ENCODE measurements around the gene CPA3. TPM values are rescaled to one million over a fixed set of nuclear protein-coding genes. Genes with fewer than 3 reads are reported as not detected.

The CPA3 gene
- total RNA-seq, 1 experiment from 2014 or later, result 1.9 TPM

DNA sequence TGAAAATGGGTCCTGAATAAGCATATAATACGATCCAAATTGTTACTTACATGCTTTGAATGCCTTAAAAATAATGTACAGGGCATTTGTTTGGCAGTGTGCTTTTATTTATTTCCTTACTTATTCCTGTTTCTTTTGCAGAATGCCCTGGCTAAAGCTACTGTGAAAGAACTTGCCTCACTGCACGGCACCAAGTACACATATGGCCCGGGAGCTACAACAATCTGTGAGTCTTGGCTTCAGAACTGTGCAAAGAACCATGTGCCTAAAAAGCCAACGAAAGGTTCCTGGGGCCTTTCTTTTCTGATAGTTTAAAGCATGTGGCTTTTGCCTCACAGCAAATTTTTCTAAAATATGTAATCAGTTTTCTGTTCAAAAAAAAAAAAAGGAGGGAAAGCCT, 7.8 kb upstream of the CPA3 start:
- DNase-seq (ENCODE audit: low read depth), result no peak

DNA sequence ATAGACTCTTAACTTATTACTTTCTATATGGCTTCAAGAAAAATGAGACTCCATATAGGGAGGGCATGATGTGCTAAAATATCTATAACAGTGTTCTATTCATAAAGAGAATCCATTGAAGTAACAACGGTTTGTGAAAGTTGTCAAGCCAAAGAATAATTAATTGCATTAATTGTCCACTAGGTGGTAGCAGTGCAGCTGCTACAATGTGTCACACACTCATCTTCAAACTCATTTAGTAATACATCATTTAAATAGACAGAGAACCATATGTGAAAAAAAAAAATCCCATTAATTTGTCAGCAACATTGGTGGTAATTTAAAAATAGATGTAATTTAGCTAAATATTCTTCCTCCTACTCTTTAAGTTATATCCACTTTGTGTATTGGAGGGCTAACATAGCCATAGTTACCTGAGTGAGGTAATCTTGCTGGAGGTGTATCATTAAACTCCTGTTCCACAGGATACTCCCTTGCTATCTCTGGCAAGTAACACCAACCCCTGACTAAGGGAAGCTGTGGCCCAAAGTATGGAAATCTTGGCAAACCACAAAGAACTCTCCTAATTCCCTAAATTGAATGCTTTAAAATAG, 3.7 kb upstream of the CPA3 start:
- peak; percentile 52 for DNase-seq (ENCODE audit: low read depth)

DNA sequence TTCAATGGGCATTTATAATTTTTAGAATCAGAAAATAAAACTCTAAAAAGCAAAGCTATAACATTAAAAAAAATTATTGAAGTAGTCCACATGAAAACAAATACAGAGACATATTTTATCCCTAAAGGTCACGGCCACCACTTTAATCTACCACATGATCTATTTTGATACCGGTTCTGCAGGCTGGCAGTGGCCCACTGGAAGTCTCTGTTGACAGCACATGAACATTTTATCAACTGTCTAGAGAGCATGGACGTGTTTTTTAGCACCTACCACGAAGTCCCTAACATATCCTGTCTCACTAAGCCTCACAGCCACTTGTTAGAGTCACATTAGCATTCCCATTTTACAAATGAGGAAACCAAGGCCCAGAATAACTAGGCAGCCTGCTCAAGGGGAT, 1.8 kb upstream of the CPA3 start:
- DNase-seq (ENCODE audit: low read depth), result no peak

DNA sequence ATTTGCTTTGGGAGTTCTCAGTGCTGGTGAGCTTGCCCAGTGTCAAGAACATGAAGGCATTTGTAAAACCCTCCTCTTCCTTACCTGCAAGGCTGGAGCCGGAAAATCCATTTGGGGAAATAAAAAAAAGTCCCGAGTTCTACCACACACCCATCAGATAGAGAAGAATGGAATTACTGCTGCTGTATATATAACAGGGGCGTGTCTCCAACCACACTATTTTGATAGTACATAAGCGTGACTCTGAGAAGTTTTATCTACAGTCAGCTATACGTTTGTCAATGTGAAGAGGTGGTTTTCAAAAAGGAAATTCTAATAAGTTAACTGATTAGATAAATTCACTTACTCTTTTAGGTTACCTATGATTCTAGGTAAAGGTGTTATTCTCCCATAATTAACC, 1.3 kb upstream of the CPA3 start:
- DNase-seq (ENCODE audit: low read depth), result no peak

DNA sequence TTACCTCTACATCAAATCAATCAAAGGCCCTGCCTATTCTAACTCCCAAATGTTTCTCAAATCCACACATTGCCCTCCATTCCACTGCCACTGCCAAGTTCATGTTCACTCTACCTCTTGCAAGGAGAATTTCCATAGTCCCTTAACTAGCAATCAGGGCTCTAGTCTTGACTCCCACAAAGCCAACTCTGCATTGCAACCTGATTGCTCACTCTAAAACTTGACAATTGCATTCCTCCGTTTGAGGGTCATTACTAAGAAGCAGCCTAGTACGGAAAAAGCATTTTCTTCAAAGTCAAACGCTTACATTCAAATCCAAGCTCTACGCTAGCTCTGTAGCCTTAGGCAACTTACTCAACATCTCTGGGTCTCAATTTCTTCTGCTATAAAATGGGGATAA, 1.2 kb downstream of the CPA3 start:
- DNase-seq (ENCODE audit: low read depth), result no peak

DNA sequence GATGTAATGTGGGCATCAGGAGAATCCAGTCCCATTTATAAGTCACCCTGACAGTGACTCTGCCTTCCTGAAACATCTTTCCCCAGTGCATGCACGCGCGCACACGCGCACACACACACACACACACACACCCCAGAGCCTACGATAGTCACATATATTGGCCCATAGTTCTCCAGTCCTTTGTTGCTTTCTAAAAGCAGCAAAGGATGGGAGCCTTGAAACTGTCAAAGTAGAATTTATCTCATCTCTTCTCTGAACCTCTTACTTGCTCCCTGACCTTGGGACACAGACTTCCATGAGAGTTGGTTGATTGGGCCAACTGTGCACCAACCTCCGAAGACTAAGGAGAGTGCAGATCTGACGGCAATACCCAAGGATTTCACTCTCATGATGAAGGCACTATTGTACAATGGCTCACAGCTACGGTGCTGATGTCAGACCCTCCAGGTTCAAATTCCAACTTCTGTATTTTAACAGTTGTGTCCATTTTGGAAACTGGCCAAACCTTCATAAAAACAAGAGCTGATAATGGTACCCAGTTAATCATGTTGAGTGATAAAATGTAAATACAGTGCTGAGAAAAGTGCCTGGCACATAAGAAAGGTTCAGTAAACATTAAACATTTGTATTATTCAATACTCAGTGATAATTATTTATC, 8.3 kb downstream of the CPA3 start:
- peak; percentile 31 for DNase-seq (ENCODE audit: low read depth)

DNA sequence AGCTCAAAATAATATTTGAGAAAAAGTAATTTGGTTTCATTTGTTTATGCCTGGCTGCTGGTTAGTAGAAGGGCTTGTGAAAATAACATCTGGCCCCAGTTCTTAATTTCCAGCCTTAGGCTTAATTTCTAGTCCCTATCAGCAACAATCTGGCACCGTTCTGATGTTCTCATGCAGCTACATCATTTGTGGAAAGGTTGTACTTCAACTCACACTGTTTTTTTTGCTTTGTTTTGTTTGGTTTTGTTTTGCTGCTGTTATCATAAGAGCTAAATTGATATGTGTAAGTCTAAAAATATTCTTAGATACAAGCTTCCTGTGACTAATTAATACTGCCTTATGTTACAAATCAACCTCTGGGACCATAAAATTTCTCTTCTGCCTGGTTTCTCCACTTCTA, 8.9 kb downstream of the CPA3 start:
- DNase-seq (ENCODE audit: low read depth), result peak; percentile 36

DNA sequence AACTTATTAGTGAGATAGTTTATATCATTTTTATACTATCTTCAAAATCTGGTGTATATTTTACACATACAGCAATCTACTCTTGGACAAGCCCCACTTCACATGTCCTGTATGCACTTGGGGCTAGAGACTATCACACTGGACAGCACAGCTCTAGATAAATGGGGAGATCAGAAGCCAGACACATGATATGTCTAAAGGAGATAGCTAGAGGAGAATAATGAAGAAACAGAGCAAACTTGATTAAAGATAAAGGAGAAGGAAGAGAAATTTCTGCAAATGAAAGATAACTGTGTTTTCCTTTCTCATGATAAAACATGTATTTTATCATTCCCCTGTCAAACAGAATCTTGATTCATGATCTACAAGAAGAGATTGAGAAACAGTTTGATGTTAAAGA, 13.0 kb downstream of the CPA3 start:
- DNase-seq (ENCODE audit: low read depth), result no peak

DNA sequence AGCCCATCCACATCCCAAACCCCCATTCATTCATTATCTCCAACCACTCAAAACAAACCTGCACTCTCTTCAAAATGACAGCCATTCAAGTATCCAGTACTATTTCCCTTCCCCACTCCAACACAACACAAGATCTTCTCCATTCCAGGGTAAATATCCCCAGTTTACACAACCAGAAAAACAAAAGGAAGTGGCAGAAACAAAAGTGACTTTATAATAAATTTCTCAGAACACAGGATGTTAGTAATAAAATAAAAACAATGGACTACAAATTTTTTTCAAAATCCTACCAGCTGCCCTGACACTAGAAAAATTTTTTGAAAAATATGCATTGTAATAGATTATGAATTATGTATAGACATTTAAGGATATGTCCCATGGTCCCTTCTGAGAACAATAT, 14.2 kb downstream of the CPA3 start:
- DNase-seq (ENCODE audit: low read depth), result no peak

DNA sequence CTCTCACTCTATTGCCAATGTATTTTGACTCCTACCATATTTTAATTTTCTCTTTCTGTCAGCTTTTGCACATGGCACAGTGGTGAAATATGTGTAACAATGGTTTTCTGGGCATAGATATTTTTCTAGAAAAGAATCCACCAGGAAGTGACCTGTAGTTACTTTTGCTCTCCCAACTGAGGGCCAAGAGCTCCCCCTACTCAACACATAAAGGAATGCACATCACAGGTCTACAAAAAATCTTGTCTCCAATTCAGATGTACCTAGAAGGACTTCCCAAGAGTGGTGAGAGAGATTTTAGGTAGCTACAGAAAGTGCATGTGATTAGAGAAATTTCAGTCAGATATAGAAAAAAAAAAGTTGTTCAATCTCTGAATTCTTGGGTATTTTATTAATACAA, 15.6 kb downstream of the CPA3 start:
- peak; percentile 47 for DNase-seq (ENCODE audit: low read depth)

DNA sequence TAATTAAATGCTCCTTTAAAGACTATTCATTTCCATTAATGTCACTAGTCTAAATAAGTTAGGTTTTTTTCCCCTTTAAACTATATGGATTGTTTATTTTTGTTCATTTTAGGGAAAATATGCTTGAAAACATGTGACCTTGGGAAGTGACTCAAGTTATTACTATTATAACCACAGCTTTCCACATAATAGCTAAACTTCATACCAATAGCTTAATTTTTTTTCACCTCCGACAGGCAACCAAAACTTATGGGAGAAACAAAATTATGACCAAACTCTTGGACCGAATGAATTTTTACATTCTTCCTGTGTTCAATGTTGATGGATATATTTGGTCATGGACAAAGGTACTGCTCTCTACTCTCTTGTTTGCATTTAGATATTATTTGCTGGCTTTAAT, 16.2 kb downstream of the CPA3 start:
- DNase-seq (ENCODE audit: low read depth), result peak; percentile 42

DNA sequence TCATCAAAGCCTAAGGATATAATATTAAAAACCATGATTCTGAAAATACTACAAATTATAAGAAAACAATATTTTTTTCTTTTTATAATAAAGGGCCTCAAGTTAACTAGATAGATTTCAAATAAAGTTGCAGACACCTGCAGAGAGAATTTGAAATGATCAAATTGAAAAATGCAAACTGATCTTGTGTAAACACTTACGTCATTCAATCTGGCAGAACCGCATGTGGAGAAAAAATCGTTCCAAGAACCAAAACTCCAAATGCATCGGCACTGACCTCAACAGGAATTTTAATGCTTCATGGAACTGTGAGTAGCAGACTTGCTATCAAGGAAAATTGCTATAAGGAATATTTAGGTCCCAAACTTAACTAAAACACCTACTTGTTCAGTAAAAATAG, 17.2 kb downstream of the CPA3 start:
- DNase-seq (ENCODE audit: low read depth), result peak; percentile 68

DNA sequence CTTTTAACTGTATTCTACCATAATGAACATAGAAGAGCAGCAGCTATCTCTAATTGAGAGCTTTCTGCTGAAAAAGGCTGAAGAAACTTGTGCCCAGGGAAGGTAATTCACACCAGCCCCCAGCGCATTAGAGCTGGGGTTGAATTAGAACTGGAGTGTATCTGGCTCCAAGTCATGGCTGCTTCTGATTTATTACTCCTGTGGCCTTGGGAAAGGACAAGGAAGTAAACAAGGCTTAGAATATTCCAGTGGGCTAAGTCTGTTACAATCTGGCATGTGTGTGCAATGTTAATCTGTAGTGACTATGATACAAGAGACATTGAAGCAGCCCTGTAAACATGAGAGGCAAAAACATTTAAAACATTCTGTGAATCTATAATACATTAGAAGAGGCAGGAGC, 18.1 kb downstream of the CPA3 start:
- no peak for DNase-seq (ENCODE audit: low read depth)

DNA sequence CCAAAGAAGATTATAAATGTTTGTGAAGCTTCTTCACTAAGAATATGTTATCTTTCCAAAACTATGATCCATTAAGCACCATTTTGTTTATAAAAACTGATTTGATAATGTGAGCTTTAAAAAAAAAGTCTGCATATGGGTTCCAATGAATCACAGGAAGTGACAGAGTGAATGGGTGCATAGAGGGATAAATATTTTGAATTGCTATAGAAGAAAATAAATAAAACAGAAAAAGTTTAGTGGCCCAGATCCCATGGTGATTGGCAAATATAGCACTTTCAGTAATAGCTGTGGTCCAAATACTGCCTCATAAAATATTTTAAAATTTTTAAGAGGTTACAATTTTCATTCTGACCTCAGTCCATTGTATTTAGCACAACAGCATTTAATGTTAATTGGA, 19.2 kb downstream of the CPA3 start:
- DNase-seq (ENCODE audit: low read depth), result peak; percentile 34

DNA sequence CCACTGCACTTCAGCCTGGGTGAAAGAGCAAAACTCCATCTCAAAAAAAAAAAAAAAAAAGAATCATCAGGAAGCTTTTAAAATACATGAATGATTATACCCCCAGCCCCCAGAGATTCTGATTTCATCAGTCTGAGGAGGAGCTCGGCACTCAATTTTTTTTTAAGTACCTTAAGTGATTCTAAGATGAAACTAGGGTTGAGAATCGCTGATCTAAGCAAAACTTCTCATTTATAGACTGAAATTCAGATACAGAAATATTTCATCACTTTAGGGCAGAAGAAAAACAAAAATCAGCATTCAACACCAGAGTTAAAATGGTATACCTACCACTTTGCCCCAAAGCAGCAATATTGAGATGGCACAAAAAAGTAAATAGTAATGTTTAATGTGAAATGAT, 24.7 kb downstream of the CPA3 start:
- no peak for DNase-seq (ENCODE audit: low read depth)

DNA sequence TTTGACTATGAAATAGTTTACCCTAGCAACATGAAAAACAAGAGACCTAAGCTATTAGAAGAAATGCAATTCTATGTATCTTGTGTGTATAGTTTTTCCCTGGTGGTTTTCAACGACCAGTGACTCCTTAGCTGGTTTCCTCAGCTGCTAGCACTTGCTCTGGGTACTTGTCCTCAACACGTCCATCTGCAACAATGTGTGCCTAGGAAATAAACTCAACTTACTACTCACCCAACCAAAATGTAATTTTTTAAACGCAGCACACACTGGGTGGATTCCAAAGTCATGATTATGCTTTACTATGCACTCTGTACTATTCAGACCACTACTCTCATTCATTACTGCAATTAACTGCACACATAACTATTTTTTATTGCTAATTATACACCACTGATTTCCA, 31.0 kb downstream of the CPA3 start:
- no peak for DNase-seq (ENCODE audit: low read depth)

DNA sequence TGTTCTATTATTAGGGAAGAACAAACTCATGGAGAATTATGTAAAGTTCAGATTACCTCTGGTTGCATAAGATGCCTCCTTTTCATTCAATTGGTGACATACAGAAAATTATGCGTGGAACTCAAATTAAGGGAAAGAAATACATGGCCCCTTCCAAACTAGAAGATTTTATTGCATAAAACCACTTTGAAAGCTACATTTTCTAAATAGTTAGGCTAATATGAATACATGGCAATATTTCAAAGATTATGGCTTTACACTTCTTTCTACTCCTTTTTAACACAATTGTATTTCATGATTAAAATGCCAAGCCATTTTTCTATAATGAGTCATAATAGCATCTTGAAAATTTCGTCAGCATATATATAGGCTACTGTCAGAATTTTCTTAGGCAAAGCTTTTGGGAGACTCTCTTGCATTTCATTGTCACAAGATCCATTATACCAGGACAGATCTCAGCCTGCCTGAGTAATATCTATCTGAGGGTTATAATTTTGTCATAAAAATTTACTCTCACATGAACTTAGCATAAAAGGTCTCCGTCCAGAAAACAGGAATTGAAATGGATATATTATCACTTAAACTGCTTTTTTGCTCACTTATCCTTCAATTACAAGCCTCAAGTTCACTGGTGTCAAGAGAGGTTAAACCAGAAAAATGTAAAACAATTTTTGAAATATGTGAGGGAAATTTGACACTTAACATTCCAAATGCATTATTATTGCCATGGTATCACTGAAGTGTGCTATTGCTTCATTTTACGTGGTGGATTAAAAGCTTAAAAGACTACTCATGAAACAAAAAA, 37.1 kb downstream of the CPA3 start:
- DNase-seq (ENCODE audit: low read depth), result peak; percentile 86

DNA sequence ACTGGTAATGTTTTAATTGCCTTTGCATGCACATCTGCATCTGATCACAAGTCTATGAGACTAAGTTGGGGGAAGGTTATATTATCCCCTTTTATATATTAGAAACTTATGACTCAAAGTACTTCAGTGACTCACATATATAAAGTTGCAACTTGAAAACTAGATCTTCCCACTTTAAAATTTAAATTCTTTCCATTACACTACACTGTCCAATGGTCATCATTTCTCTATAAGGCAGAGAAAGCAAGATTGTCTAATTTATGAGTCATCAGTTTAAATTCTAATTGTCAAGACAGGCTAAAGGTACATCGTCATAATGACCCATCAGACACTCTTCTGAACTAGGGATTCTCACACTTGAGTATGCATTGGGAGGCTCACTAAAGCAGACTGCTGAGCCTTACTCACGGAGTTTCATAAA, 37.9 kb downstream of the CPA3 start:
- peak; percentile 62 for DNase-seq (ENCODE audit: low read depth)

DNA sequence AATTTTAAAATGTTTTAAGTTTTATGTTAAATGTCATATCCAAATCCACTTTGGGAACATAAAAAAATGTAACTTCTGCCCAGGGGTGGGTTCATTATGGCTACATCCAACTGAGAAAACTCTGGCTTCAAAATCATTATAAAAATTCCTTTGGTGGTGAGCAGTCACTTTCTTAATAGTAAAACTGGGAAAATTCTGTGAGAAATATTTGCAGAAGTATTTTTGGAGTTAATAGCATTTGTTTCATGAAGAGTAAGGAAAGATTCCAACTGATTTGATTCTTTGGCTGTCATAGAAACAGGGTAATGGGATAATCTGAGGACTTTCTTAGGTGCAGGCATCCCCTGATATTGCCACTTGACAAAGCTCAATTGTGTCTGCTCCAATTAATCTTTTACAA, 38.8 kb downstream of the CPA3 start:
- DNase-seq (ENCODE audit: low read depth), result no peak

DNA sequence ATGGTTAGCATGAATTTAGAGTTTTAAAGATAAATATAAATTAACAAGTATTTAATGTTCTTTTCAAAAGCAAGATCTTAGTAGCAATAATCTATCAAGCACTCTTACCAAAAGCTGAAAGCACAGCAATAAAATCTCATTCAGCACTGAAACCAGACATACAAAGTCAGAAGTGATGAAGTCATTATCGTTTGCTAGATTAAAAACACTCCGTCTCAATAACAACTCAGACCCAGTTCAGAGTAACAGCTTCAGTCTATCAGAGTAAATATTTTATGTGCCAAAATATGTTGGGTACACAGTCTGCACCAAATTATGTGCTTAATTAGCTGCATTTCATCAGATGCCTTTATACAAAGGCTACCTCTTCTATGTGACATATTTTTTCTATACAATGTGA, 41.6 kb downstream of the CPA3 start:
- no peak for DNase-seq (ENCODE audit: low read depth)

DNA sequence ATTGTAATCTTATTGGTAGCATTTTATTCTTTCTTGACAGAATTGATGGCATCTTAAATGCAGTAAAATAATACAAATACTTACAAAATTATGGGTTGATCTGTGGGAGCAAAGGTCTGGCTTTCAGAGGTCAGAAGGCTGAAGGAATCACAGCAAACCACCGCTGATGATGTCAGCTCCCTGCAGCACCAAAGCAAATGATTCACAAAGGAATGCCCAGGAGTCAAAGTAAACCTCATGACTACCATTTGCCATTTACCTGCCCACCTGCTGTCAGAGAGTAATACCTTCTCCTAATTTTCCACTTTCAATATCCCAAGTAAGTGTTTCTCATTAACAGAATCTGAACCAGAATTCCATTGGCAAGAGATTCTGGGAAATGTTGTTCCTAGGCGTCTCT, 46.1 kb downstream of the CPA3 start:
- DNase-seq (ENCODE audit: low read depth), result peak; percentile 15

DNA sequence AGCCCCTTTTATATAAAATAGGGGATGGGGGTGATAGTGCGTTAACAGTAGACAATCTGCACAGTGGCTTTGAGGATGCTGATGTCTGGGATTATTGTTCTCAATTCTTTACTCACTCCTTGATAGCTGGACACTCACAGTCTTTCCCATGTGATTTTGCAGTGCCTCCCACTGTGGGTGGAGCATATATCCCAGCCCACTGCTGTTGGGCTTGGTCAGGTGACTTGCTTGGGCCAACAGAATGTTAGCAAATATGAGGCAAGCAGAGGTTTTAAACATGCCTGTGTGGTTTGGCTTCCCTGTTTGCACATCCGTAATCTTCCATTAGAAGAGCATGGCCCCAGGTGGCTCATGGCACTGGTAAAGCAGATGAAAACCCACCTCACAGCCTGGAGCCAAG, 46.5 kb downstream of the CPA3 start:
- no peak for DNase-seq (ENCODE audit: low read depth)

Measured in LHCN-M2 (cell line).